Mucosa of stomach (tissue), 1 donor: ENCODE measurements around the gene LNX1.

Experiments
- H3K27me3 ChIP-seq: one replicate; pipeline ENCODE4 v1.7.0; 2013; ENCODE audit warnings: mild to moderate bottlenecking, low read length; ENCODE audit not compliant: control insufficient read depth, insufficient read depth
- H3K36me3 ChIP-seq: one replicate; pipeline ENCODE4 v1.7.0; 2013; ENCODE audit warnings: low read length; ENCODE audit not compliant: control insufficient read depth, insufficient read depth
- H3K4me1 ChIP-seq: one replicate; pipeline ENCODE4 v1.7.0; 2013; ENCODE audit warnings: mild to moderate bottlenecking, low read length; ENCODE audit not compliant: control insufficient read depth, insufficient read depth
- H3K4me3 ChIP-seq: one replicate; pipeline ENCODE4 v1.7.0; 2013; ENCODE audit warnings: low read length
- H3K9ac ChIP-seq: one replicate; pipeline ENCODE4 v1.7.0; 2013; ENCODE audit warnings: mild to moderate bottlenecking, low read length, moderate library complexity
- H3K9me3 ChIP-seq: one replicate; pipeline ENCODE4 v1.7.0; 2013; ENCODE audit warnings: mild to moderate bottlenecking, low read length, moderate library complexity; ENCODE audit not compliant: control insufficient read depth
- donor health status: Pancreatic carcinoma.

Gene LNX1

DNA sequence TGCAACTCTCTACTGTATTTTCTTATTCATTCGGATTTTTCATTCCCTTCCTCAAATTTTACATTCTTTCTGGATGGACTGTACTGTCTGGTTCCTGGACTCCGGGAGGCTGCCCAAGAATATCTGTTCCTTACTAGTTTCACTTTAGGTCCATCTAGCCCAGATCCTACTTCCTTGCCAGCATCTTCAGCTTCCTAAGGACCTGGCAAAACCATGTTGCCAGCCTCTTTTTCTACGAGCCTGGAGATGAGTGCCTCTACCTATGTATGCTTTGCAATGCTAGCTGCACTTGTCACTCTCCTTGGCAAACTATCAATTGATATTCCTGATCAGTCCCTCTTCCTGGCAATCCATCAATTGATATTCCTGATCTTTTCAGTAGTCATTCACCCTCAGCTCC is 5.6 kb upstream of the LNX1 start:
- Histone ChIP-seq H3K36me3 (no peaks in the 10 kb centered on the region), H3K9me3 (no peaks in the 10 kb centered on the region), H3K27me3 (no peaks in the 10 kb centered on the region), H3K4me1 (peaks cover 22% of the 10 kb centered on the region), H3K9ac (no peak overlapping the region), H3K4me3 (no peak overlapping the region)

DNA sequence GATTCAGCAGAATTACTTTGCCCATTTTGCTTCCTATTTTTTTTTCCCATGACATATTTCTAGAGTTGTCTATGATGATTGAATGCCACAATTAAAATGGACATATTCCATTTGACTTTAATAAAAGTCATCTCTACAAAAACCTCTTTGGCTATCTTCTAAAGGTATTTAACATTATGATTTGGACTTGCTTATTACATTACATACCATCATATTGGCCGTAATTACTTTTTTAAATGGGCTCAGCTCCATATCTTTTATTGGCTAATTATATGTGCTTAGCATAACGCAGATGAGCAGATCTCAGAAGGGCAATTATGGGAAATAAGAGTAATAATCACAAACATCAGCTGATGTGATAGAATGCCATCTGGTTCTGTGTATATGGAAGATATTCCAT is 4.5 kb upstream of the LNX1 start:
- Histone ChIP-seq H3K36me3 (no peaks in the 10 kb centered on the region), H3K9me3 (no peaks in the 10 kb centered on the region), H3K4me1 (peaks cover 22% of the 10 kb centered on the region), H3K9ac (no peak overlapping the region), H3K27me3 (no peaks in the 10 kb centered on the region), H3K4me3 (no peak overlapping the region)

DNA sequence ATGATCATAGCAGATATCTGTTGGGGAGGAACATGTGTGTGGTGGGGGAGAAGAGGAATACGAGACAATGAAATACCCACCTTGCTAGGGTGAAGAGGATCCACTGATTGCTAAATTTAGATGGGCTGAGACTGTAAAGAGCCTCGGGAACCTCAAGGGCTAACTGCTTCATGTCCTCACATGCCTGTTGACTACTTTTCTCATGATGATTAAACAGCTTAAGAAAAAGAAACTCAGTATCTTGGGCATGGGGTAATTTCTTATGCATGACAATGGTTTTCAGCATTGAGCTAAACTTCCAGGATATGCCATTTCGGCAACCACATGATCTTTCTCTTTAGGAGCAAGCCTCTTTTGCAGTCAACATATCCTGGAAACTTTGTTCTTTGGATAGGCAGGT is 3.9 kb upstream of the LNX1 start:
- Histone ChIP-seq H3K4me1 (peaks cover 22% of the 10 kb centered on the region), H3K9me3 (no peaks in the 10 kb centered on the region), H3K9ac (no peak overlapping the region), H3K4me3 (no peak overlapping the region), H3K27me3 (no peaks in the 10 kb centered on the region), H3K36me3 (no peaks in the 10 kb centered on the region)

DNA sequence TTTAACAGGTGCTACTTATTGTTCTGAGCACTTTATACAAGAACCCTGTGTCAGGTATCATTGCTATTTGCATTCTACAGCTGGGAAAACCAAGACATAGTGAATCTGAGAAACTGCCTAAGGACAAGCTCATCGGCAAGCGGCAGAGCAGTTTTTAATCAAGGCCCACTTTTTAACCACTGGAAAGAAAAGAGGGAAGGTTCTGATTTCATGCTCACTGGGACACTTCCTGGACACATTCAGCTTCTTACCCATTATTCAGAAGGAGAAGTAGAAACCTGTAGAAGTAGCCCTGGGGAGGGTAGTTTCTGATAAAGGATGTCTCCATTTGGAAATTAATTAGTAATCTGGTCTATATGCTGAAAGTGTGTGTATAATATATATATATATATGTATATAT is 2.5 kb upstream of the LNX1 start:
- Histone ChIP-seq H3K4me1 (peaks cover 19% of the 10 kb centered on the region), H3K4me3 (no peak overlapping the region), H3K9me3 (no peaks in the 10 kb centered on the region), H3K36me3 (no peaks in the 10 kb centered on the region), H3K9ac (no peak overlapping the region), H3K27me3 (no peaks in the 10 kb centered on the region)

DNA sequence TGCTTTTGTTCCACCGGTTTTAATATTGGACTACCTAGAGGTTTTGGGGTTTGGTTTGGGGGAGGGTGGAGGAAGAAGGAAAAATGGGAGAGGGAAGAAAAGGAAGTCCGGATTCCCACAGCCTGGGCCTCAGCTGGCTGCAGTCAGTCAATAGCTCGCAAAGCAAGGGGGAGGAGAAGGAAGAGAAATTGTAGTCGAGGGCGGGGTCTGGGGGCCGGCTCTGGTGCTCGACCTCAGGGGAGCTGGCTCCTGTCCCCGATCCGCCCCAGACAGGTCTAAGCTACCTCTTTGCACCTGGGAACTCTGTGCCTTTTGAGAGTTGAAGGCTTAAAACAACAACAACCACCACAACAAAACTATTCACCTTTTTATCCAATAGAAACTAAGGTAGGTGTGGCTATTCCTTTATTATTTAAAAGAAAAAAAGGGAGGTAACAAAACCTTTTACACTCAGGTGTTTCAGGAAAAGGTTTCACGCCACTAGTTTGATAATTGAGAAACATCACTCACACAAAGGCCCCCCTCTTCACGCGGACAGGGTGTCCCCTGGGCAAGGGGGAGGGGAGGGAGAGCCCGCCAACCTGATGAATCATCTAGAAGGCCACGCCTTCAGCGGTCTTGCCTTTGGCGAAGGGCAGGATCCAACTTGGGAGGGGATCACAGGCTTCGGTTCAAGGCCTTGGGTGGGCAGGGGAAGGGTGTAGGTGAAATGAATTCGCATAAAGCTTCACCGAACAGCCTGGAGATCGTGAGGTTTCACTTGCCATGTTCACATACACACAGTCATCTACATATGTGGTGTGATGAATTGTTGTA is 1.6 kb upstream of the LNX1 start:
- peaks cover 13% of the 10 kb centered on the region for H3K4me1 ChIP-seq
- peak overlapping the region; percentile 40 for H3K4me3 ChIP-seq
- no peaks in the 10 kb centered on the region for H3K27me3 ChIP-seq
- H3K36me3 ChIP-seq, result no peaks in the 10 kb centered on the region
- H3K9me3 ChIP-seq, result no peaks in the 10 kb centered on the region
- H3K9ac ChIP-seq, result peak overlapping the region; percentile 73

DNA sequence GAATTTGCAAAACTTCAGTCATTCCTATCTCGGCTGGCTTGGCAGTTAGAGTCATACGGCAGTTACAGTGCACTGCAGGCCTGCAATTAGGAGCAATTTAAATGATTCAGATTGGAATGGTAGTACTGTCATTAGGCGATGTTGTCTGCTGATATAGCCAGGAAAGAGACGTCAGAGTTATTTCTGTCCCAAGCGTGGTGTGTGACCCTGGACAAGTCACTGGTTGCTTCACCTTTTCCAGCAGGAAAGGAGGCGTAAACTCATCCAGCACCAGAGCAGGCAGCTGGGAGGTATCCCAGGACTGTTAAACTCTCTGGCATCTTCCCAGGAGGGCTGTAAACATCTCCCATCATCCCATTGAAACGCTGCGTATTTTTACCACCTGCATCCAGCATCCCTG is 836 bp upstream of the LNX1 start:
- peak overlapping the region; percentile 73 for H3K9ac ChIP-seq
- H3K4me1 ChIP-seq, result peaks cover 13% of the 10 kb centered on the region
- no peaks in the 10 kb centered on the region for H3K9me3 ChIP-seq
- no peaks in the 10 kb centered on the region for H3K27me3 ChIP-seq
- no peaks in the 10 kb centered on the region for H3K36me3 ChIP-seq
- H3K4me3 ChIP-seq, result peak overlapping the region; percentile 40

DNA sequence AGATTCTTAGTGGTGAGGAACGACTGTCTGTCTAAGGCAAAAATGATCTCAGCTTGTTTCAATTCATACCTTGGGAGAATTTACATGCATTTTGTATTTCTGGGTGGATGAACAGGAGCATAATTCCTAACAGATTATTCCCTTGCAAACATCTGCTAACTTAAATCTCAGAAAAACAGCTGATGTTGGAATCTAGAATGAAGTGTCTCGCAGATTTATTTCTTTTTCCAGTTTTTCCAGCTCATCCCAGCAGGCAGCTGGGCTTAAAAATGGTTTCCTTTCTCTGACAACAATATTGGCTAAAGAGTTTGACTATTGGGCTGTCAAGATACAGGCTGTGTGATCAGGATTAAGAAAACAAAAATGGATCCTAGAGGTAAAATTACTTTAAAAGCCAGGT is 1.1 kb downstream of the LNX1 start:
- Histone ChIP-seq H3K4me1 (peaks cover 13% of the 10 kb centered on the region), H3K9me3 (no peaks in the 10 kb centered on the region), H3K9ac (peak overlapping the region; percentile 91), H3K4me3 (peak overlapping the region; percentile 62), H3K27me3 (no peaks in the 10 kb centered on the region), H3K36me3 (no peaks in the 10 kb centered on the region)

DNA sequence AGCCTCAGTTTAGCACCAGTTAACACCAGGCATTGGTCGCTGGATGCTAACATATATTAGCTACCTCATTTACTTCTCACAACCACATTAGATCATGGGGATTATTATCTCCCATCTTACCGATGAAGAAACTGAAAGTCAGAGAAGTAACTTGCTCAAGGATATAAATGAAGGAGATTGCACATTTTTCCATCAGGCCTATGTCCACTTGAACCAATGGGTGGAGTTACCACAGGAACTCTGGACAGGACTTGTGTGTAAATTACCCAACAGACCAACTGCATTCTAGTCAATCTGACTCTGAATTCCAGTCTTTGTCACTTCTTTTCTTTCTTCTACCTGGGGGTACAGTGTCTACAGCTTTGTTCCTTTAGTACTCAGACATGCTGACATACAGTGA is 1.8 kb downstream of the LNX1 start:
- peak overlapping the region; percentile 91 for H3K9ac ChIP-seq
- H3K9me3 ChIP-seq, result no peaks in the 10 kb centered on the region
- H3K4me3 ChIP-seq, result no peak overlapping the region
- H3K27me3 ChIP-seq, result no peaks in the 10 kb centered on the region
- H3K36me3 ChIP-seq, result no peaks in the 10 kb centered on the region
- H3K4me1 ChIP-seq, result peaks cover 13% of the 10 kb centered on the region

DNA sequence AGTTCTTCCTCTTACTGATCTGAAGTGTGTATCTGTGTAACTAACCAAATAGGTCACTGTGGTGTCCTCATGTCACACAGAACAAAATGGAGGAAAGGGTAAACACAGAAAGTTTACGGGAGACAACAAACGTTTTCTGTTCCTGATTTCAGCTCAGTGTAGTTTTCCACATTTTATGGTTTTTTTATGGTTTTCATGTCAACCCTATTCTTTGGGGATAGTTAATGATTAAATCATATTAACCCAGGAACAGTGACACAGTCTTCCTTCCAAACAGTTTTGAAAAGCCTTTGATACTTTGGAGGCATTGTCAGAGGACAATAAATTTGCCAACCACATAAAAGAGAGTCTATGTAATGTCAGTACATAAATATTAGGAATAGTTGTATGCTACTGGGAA is 4.2 kb downstream of the LNX1 start:
- Histone ChIP-seq H3K9ac (no peak overlapping the region), H3K27me3 (no peaks in the 10 kb centered on the region), H3K4me1 (peaks cover 2% of the 10 kb centered on the region), H3K4me3 (no peak overlapping the region), H3K36me3 (no peaks in the 10 kb centered on the region), H3K9me3 (no peaks in the 10 kb centered on the region)

DNA sequence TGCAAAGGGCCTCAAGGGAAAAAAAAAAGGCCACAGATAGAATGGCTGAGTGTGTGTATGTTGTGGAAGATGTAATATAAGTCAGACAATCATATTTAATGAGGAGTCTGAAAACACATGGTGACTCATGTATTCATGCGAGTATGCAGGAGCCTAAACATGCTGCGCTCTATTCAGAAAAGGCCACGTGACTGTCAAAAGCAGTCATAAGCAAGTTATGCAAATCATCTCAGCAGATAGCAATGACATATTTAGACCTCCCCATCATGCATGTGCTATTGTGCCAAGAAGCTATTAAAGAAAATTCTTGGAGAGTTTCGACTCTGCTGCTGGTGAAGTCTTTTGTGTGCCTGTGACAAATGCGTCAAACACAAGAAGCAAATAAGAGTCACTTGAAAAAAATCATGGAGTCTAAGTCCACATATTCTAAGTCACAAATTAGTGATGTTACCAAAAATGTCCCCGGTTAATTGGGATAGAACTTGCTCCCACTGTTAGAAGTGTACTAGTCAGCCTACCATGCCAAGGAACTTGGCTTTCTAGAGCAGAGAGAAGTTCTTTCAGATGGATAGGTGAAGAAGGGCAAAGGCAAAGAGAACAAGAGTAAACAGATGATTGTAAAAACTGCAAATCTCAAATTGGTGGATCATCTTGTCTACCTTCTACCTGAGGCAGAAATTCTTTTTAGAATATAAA is 5.0 kb downstream of the LNX1 start:
- no peaks in the 10 kb centered on the region for H3K4me1 ChIP-seq
- no peak overlapping the region for H3K9ac ChIP-seq
- no peaks in the 10 kb centered on the region for H3K36me3 ChIP-seq
- no peak overlapping the region for H3K4me3 ChIP-seq
- H3K9me3 ChIP-seq, result no peaks in the 10 kb centered on the region
- no peaks in the 10 kb centered on the region for H3K27me3 ChIP-seq

DNA sequence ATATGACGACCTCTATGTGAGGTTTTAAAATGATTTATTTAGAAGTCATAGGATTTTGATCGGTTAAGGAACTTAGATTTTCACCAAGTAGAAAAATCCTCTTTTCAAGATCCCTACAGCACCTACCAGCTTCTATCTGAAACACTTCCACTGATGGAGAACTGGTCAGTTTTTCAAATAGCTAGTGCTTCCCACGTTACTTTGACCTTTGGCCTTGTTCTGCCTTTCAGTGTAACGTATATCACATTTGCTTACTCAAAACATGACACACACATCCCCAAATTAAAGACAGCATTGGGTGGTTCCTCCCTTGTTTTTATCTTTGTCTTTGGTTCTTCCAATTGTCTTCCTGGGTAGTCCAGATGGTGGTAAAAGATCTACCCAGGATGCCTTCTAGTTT is 6.6 kb downstream of the LNX1 start:
- H3K36me3 ChIP-seq, result no peaks in the 10 kb centered on the region
- H3K9ac ChIP-seq, result no peak overlapping the region
- no peaks in the 10 kb centered on the region for H3K4me1 ChIP-seq
- H3K4me3 ChIP-seq, result no peak overlapping the region
- no peaks in the 10 kb centered on the region for H3K27me3 ChIP-seq
- H3K9me3 ChIP-seq, result no peaks in the 10 kb centered on the region

DNA sequence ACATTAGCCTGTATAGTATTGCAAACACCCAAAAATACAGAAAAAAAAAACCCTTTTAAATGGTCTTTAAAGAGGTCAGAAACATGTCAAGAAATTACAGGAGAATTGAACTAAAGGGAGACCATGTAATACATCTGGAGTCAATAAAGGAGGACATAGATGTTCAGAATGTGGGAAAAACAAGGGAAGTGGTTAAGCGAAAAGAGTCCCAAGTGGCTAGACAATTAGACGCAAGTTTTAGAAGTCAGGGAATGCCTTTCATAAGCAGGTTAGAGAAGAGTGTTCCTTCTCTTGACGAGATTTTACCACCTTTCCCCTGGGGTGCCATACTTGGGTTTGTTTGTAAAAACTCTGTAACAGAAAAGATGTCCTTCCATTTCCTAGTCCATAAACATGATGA is 7.8 kb downstream of the LNX1 start:
- no peaks in the 10 kb centered on the region for H3K27me3 ChIP-seq
- H3K4me1 ChIP-seq, result no peaks in the 10 kb centered on the region
- no peaks in the 10 kb centered on the region for H3K36me3 ChIP-seq
- no peaks in the 10 kb centered on the region for H3K9me3 ChIP-seq
- H3K4me3 ChIP-seq, result no peak overlapping the region
- no peak overlapping the region for H3K9ac ChIP-seq
